Nephron progenitor cell (in vitro differentiated cells): ENCODE data around the gene PDXK.

Experiments used
- DNase-seq: peaks from one replicate; pipeline ENCODE4 v3.0.0; 2021
- H3K27ac Mint-ChIP-seq: 2 replicates; pipeline ENCODE4 v1.8.0; 2021; ENCODE audit warnings: mild to moderate bottlenecking, moderate library complexity, mixed read lengths
- H3K27me3 Mint-ChIP-seq: 2 replicates; pipeline ENCODE4 v1.8.0; 2021; ENCODE audit warnings: mild to moderate bottlenecking, low read depth, mixed read lengths; ENCODE audit not compliant: poor library complexity
- H3K36me3 Mint-ChIP-seq: 2 replicates; pipeline ENCODE4 v1.8.0; 2021; ENCODE audit warnings: low read depth, mixed read lengths
- H3K4me1 Mint-ChIP-seq: 2 replicates; pipeline ENCODE4 v1.8.0; 2021; ENCODE audit warnings: mixed read lengths
- H3K4me3 Mint-ChIP-seq: 2 replicates; pipeline ENCODE4 v1.8.0; 2021; ENCODE audit warnings: mild to moderate bottlenecking, moderate library complexity, mixed read lengths
- H3K9me3 Mint-ChIP-seq: 2 replicates; pipeline ENCODE4 v1.8.0; 2021; ENCODE audit warnings: mild to moderate bottlenecking, moderate library complexity, mixed read lengths
- CTCF ChIP-seq: fragments of 200-600 bp; sonication (generic); IDR thresholded peaks from 2 replicates; pipeline ENCODE4 v1.5.0; 2021; ENCODE audit warnings: antibody characterized with exemption

PDXK gene

GRCh38 chr21:43744725-43745124 is 25.8 kb downstream of the PDXK start:
- H3K4me3 Mint-ChIP-seq: no peak overlapping the region
- H3K4me1 Mint-ChIP-seq: peaks cover 18% of the 10 kb centered on the region
- peaks cover 37% of the 10 kb centered on the region for H3K36me3 Mint-ChIP-seq
- no peak for DNase-seq
- no peak overlapping the region for H3K27ac Mint-ChIP-seq
- H3K9me3 Mint-ChIP-seq: no peaks in the 10 kb centered on the region
- peaks cover 3% of the 10 kb centered on the region for H3K27me3 Mint-ChIP-seq
- TF ChIP-seq CTCF: no peak

- H3K9me3 Mint-ChIP-seq: no peaks in the 10 kb centered on the region
- no peak for DNase-seq
- no peak overlapping the region for H3K27ac Mint-ChIP-seq
- H3K4me3 Mint-ChIP-seq: no peak overlapping the region
- H3K4me1 Mint-ChIP-seq: peaks cover 5% of the 10 kb centered on the region
- TF ChIP-seq CTCF: no peak
- peaks cover 44% of the 10 kb centered on the region for H3K36me3 Mint-ChIP-seq
- H3K27me3 Mint-ChIP-seq: no peaks in the 10 kb centered on the region
These were observed 27.0 kb downstream of the PDXK start for GRCh38 chr21:43745772-43746517.

GRCh38 chr21:43748622-43749021 is 29.7 kb downstream of the PDXK start:
- Mint-ChIP-seq H3K27me3 (no peaks in the 10 kb centered on the region), H3K4me3 (no peak overlapping the region), H3K4me1 (peaks cover 4% of the 10 kb centered on the region), H3K27ac (no peak overlapping the region), H3K36me3 (peaks cover 46% of the 10 kb centered on the region), H3K9me3 (no peaks in the 10 kb centered on the region)
- no peak for DNase-seq
- TF ChIP-seq CTCF: no peak

GRCh38 chr21:43749651-43750262 is 30.8 kb downstream of the PDXK start:
- Mint-ChIP-seq H3K4me1 (no peaks in the 10 kb centered on the region), H3K27me3 (no peaks in the 10 kb centered on the region), H3K27ac (no peak overlapping the region), H3K4me3 (no peak overlapping the region), H3K36me3 (peaks cover 45% of the 10 kb centered on the region), H3K9me3 (no peaks in the 10 kb centered on the region)
- DNase-seq: no peak
- TF ChIP-seq CTCF: no peak

- no peaks in the 10 kb centered on the region for H3K4me1 Mint-ChIP-seq
- H3K36me3 Mint-ChIP-seq: peaks cover 39% of the 10 kb centered on the region
- peak overlapping the region; percentile 89 for H3K27ac Mint-ChIP-seq
- TF ChIP-seq CTCF: no peak
- H3K27me3 Mint-ChIP-seq: no peaks in the 10 kb centered on the region
- H3K9me3 Mint-ChIP-seq: no peaks in the 10 kb centered on the region
- DNase-seq: no peak
- H3K4me3 Mint-ChIP-seq: no peak overlapping the region
These were observed 31.6 kb downstream of the PDXK start for GRCh38 chr21:43750339-43751033.
